Suprapubic skin (tissue), 4 donors: ENCODE data around the gene LDB2.

Experiments
- POLR2A ChIP-seq, 2 donors: fragments of 450-650 bp; IDR thresholded peaks; one replicate each; pipeline ENCODE4 v1.6.1; 2017; ENCODE audit warnings: antibody characterized with exemption in 2 of 2, mild to moderate bottlenecking in 2 of 2, moderate library complexity in 2 of 2
- POLR2AphosphoS5 ChIP-seq, 3 donors: sonication (generic); formaldehyde crosslinking; IDR thresholded peaks; one replicate each; pipeline ENCODE4 v1.6.1; 2017; ENCODE audit warnings: antibody characterized with exemption in 3 of 3
- TF ChIP-seq, protein P1 (sequence below), 2 donors: fragments of 200-600 bp in 1 of 2; fragments of 450-650 bp in 1 of 2; sonication (generic) in 1 of 2; IDR thresholded peaks; one replicate each; pipeline ENCODE4 v1.5.1; 2016 to 2019; ENCODE audit warnings: antibody characterized with exemption in 2 of 2, mild to moderate bottlenecking in 1 of 2, moderate library complexity in 1 of 2

DNA sequence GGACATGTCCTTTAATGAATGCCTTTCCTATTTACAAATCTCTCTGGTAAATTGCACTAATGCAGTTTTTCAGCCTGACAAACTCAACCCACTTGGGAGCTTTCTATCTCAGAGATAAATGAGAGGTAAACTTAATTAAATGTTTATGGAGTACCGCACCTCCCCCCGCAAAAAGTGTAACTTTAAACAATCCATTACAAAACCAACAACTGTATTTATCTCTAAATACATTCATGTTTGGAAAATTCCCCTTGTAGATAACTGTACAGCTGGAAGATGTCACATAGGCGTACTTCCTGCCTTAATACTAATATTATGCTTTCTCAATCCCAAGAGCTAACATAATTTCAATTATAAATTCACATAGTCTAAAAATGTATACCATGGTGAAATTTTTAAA lies 215.5 kb downstream of the LDB2 start:
- TF ChIP-seq, protein P1, sequence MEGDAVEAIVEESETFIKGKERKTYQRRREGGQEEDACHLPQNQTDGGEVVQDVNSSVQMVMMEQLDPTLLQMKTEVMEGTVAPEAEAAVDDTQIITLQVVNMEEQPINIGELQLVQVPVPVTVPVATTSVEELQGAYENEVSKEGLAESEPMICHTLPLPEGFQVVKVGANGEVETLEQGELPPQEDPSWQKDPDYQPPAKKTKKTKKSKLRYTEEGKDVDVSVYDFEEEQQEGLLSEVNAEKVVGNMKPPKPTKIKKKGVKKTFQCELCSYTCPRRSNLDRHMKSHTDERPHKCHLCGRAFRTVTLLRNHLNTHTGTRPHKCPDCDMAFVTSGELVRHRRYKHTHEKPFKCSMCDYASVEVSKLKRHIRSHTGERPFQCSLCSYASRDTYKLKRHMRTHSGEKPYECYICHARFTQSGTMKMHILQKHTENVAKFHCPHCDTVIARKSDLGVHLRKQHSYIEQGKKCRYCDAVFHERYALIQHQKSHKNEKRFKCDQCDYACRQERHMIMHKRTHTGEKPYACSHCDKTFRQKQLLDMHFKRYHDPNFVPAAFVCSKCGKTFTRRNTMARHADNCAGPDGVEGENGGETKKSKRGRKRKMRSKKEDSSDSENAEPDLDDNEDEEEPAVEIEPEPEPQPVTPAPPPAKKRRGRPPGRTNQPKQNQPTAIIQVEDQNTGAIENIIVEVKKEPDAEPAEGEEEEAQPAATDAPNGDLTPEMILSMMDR (IDR thresholded peaks at IDR 0.05): no peak
- TF ChIP-seq POLR2AphosphoS5 (IDR thresholded peaks at IDR 0.05) (no peak), POLR2A (IDR thresholded peaks at IDR 0.05) (no peak)
